PC-9 (cell line): ENCODE measurements around the gene TCHP. TPM values are rescaled to one million over a fixed set of nuclear protein-coding genes. Genes with fewer than 3 reads are reported as not detected.

Experiments used
- BruUV-seq: library from RNA; stranded (reverse); fragments of 400-500 nt; replicated peaks from 2 replicates; lab custom pipeline; 2021; lab: Mats Ljungman, UMichigan
- CTCF ChIA-PET: fragments of 300-600 bp; sonication (Branson Sonifier 250); formaldehyde crosslinking; loops from one replicate; lab custom pipeline; 2022; ENCODE audit warnings: antibody characterized with exemption; lab: Charles Lee
- POLR2A ChIA-PET: fragments of 300-600 bp; sonication (Branson Sonifier 250); formaldehyde crosslinking; loops from one replicate; lab custom pipeline; 2022; ENCODE audit warnings: antibody characterized with exemption; ENCODE audit not compliant: unreplicated experiment; lab: Charles Lee
- DNase-seq, 2 experiments: peaks; one replicate each; pipeline versions ENCODE4 v3.0.0 to v3.0.0-alpha.2; 2015 to 2022; ENCODE audit warnings: mixed read lengths in 1 of 2
- H2AFZ ChIP-seq: fragments of 200-600 bp; sonication (generic); 2 replicates; pipeline ENCODE4 v1.8.1; 2017; ENCODE audit warnings: antibody characterized with exemption
- H3F3A ChIP-seq: fragments of 200-600 bp; sonication (generic); 2 replicates; pipeline ENCODE4 v1.8.1; 2017; ENCODE audit warnings: antibody characterized with exemption, mild to moderate bottlenecking, low read depth; ENCODE audit not compliant: insufficient read depth
- H3K27ac ChIP-seq: fragments of 200-600 bp; sonication (generic); 2 replicates; pipeline ENCODE4 v1.6.1; 2016; ENCODE audit warnings: mixed run types
- H3K27me3 ChIP-seq: fragments of 200-600 bp; sonication (generic); 2 replicates; pipeline ENCODE4 v1.6.1; 2016; ENCODE audit warnings: low read depth, mixed run types; ENCODE audit not compliant: insufficient read depth
- H3K36me3 ChIP-seq: fragments of 200-600 bp; sonication (generic); 2 replicates; pipeline ENCODE4 v1.6.1; 2016; ENCODE audit warnings: low read depth, mixed run types
- H3K4me1 ChIP-seq: fragments of 200-600 bp; sonication (generic); replicated peaks from 2 replicates; pipeline ENCODE4 v1.6.1; 2016; ENCODE audit warnings: mixed run types; ENCODE audit not compliant: insufficient read depth
- H3K4me2 ChIP-seq: fragments of 200-600 bp; sonication (generic); 2 replicates; pipeline ENCODE4 v1.6.1; 2017; ENCODE audit warnings: mixed run types
- H3K4me3 ChIP-seq: fragments of 200-600 bp; sonication (generic); 2 replicates; pipeline ENCODE4 v1.6.1; 2016; ENCODE audit warnings: mixed run types
- H3K79me2 ChIP-seq: fragments of 200-600 bp; sonication (generic); 2 replicates; pipeline ENCODE4 v1.6.1; 2017; ENCODE audit warnings: low read depth, mixed run types
- H3K9me2 ChIP-seq: fragments of 200-600 bp; sonication (generic); 2 replicates; pipeline ENCODE4 v1.8.1; 2017; ENCODE audit warnings: mild to moderate bottlenecking; ENCODE audit not compliant: insufficient read depth
- H3K9me3 ChIP-seq: fragments of 200-600 bp; sonication (generic); 2 replicates; pipeline ENCODE4 v1.8.1; 2016; ENCODE audit warnings: low read depth; ENCODE audit not compliant: insufficient read depth
- H4K20me1 ChIP-seq: fragments of 200-600 bp; sonication (generic); 2 replicates; pipeline ENCODE4 v1.8.1; 2017; ENCODE audit not compliant: insufficient read depth
- CTCF ChIP-seq: fragments of 200-600 bp; sonication (generic); conservative IDR thresholded peaks from 2 replicates; pipeline ENCODE4 v1.6.1; 2017; ENCODE audit warnings: mixed run types, antibody characterized with exemption, mild to moderate bottlenecking, moderate library complexity
- EZH2 ChIP-seq: fragments of 200-600 bp; sonication (generic); IDR thresholded peaks from 2 replicates; pipeline ENCODE4 v1.8.0; 2017; ENCODE audit warnings: antibody characterized with exemption, low read depth
- intact Hi-C: fragments of 100-400 bp; cut with micrococcal nuclease; formaldehyde crosslinking; loops from one replicate; pipeline ENCODE4 v1.10.0; 2022; ENCODE audit not compliant: unreplicated experiment
- total RNA-seq: library from RNA; stranded (reverse); gene quantifications from 2 replicates; pipeline ENCODE4 v1.2.3, GENCODE V29; 2021

The TCHP gene
- total RNA-seq, 1 experiment from 2014 or later, result 17.6 TPM

- peaks cover 37% of the 10 kb centered on the region for H3K4me1 ChIP-seq
- H3K27me3 ChIP-seq, result no peaks in the 10 kb centered on the region
- BruUV-seq, result no TSS peak
- intact Hi-C loops, result loop anchor here (1.0 kb wide), 1 partner anchor 10 kb away; no protein-coding TSS in a partner anchor
- TF ChIP-seq CTCF, result no peak
- TF ChIP-seq EZH2, result no peak
- peaks cover 28% of the 10 kb centered on the region for H3F3A ChIP-seq
- POLR2A ChIA-PET, result no interaction called here
- peak; percentile 51 to 93 for DNase-seq
- H3K79me2 ChIP-seq, result peaks cover 20% of the 10 kb centered on the region
- H2AFZ ChIP-seq, result no peak overlapping the region
- no peaks in the 10 kb centered on the region for H3K9me3 ChIP-seq
- peak overlapping the region; percentile 74 for H3K27ac ChIP-seq
- no peak overlapping the region; the same call in 1 of the 2 replicates for H3K4me3 ChIP-seq
- CTCF ChIA-PET, result interaction anchor here (0.5 kb wide), 1 partner anchor 63 kb away, joined by 6 read pairs; no protein-coding TSS in a partner anchor
- peak overlapping the region; percentile 77 for H3K4me2 ChIP-seq
- no peaks in the 10 kb centered on the region for H3K36me3 ChIP-seq
- no peaks in the 10 kb centered on the region for H3K9me2 ChIP-seq
- H4K20me1 ChIP-seq, result no peaks in the 10 kb centered on the region
Measured at GRCh38 chr12:109864916-109865315, 35.2 kb upstream of the TCHP start.

GRCh38 chr12:109868182-109869051, 31.7 kb upstream of the TCHP start:
- TF ChIP-seq CTCF (no peak), EZH2 (no peak)
- no peaks in the 10 kb centered on the region for H3K27me3 ChIP-seq
- H3K79me2 ChIP-seq, result peaks cover 19% of the 10 kb centered on the region
- peaks cover 32% of the 10 kb centered on the region for H3K4me1 ChIP-seq
- no peak for DNase-seq
- no peaks in the 10 kb centered on the region for H3K9me2 ChIP-seq
- ChIA-PET CTCF (interaction anchor here (0.6 kb wide), 1 partner anchor 30 kb away, joined by 9 read pairs; no protein-coding TSS in a partner anchor), POLR2A (no interaction called here)
- no peak overlapping the region for H2AFZ ChIP-seq
- H3K27ac ChIP-seq, result no peak overlapping the region
- intact Hi-C loops, result no loop called here
- no peaks in the 10 kb centered on the region for H4K20me1 ChIP-seq
- no TSS peak for BruUV-seq
- peaks cover 28% of the 10 kb centered on the region for H3F3A ChIP-seq
- no peak overlapping the region for H3K4me3 ChIP-seq
- no peak overlapping the region for H3K4me2 ChIP-seq
- H3K9me3 ChIP-seq, result no peaks in the 10 kb centered on the region
- H3K36me3 ChIP-seq, result 0 out of 2 replicates have a peak, but pooled peaks cover 5% of the 10 kb centered on the region

- no peak for DNase-seq
- no TSS peak for BruUV-seq
- Histone ChIP-seq H3K27me3 (no peaks in the 10 kb centered on the region), H2AFZ (no peak overlapping the region), H3K4me1 (peaks cover 30% of the 10 kb centered on the region), H3K4me2 (no peak overlapping the region), H3F3A (peaks cover 23% of the 10 kb centered on the region), H3K27ac (peak overlapping the region; percentile 38; the same call in 1 of the 2 replicates), H3K9me2 (no peaks in the 10 kb centered on the region), H3K9me3 (no peaks in the 10 kb centered on the region), H4K20me1 (no peaks in the 10 kb centered on the region), H3K4me3 (no peak overlapping the region), H3K36me3 (0 out of 2 replicates have a peak, but pooled peaks cover 5% of the 10 kb centered on the region), H3K79me2 (peaks cover 30% of the 10 kb centered on the region)
- TF ChIP-seq CTCF (no peak), EZH2 (no peak)
- ChIA-PET POLR2A (no interaction called here), CTCF (no interaction called here)
- intact Hi-C loops, result no loop called here
Measured at GRCh38 chr12:109870648-109871047, 29.4 kb upstream of the TCHP start.
